Raji (cell line): ENCODE measurements around the gene EYA2.

Experiments used
- POLR2A ChIP-seq: IDR thresholded peaks from 2 replicates; pipeline ENCODE4 v1.6.1; 2011; ENCODE audit warnings: low read depth, low read length, control low read depth; ENCODE audit not compliant: insufficient read depth

The EYA2 gene

GRCh38 chr20:46992640-46993035, 98.0 kb downstream of the EYA2 start:
- TF ChIP-seq POLR2A, result no peak

DNA sequence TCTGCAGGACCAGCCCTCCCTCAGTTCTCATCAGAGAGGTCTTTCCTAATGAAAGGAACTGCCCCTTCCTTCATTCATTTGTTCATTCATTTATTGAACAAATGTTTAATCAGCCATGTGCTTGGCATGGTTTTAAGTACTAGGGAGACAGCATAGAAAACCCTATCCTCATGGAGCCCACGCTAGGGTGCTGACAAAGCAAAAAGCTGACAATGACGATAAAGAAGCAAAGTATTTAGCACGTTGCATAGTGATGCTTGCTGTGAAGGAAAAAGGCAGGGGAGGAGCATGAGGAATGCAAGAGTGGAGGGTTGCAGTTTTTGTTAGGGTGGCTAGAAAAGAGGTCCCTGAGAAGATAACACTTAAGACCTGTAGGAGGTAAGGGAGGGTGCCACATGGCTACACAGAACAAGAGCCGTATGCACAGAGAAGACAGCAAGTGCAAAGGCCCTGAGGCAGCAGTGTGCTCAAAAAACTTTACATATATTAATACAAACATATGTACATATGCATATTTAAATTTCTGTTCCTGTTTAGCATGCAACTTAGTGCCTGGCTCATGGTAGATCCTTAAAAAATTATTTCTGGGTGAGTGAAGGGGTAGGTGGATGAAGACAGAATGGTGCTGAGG, 98.9 kb downstream of the EYA2 start:
- TF ChIP-seq POLR2A, result no peak

GRCh38 chr20:46994341-46994740, 99.7 kb downstream of the EYA2 start:
- no peak for TF ChIP-seq POLR2A

- no peak for TF ChIP-seq POLR2A
Observed at GRCh38 chr20:46995561-46996142, 101.0 kb downstream of the EYA2 start.

DNA sequence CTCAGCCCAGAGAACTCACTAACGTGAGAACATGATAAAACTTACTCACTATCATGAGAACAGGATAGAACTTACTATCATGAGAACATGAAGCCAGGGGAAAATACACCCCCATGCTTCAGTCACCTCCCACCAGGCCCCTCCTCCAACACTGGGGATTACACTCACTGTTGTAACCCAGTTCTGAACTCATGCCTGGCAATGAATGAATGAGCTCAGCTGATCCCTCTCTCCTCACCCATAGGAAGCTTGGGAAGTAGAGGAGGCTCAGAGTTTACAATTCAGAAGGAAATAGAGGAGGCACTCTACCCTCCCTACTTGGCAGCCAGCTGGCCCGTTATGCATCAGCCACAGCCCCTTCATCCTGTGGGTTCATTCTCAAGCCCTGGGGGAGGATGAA, 102.5 kb downstream of the EYA2 start:
- TF ChIP-seq POLR2A, result no peak

GRCh38 chr20:46998477-46999240, 104.0 kb downstream of the EYA2 start:
- no peak for TF ChIP-seq POLR2A

DNA sequence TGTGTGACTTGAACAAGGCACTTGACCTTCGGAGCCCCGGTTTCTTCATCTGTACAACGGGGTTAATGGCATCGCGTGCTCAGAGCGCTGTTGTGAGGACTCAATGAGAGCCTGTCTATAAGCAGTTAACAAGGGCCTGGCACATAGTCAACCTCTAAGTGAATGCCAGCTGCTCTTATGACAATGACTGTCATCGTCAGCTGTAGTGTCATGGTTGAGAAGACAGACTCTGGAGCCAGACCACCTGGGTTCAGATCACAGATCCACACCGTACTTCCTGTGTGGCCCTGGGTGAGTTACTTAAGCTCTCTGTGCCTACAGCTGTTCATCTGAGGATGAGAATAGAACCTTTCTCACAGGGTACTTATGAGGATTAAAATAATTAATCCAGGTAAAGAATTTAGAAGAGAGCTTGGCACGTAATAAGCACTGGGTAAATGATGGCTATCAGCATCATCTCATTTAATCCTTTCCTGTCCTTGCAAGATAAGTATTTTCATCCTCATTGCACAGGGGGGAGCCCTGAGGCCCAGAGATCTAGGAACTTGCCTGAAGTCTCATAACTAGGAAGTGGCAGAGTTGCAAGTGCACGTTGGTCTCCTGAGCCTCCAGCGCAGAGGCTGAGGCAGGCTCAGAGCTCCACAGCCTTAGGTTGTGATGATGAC, 105.3 kb downstream of the EYA2 start:
- no peak for TF ChIP-seq POLR2A

GRCh38 chr20:47003223-47003622, 108.6 kb downstream of the EYA2 start:
- TF ChIP-seq POLR2A, result no peak

GRCh38 chr20:47004179-47004578, 109.5 kb downstream of the EYA2 start:
- TF ChIP-seq POLR2A, result no peak

GRCh38 chr20:47007826-47008655, 113.4 kb downstream of the EYA2 start:
- no peak for TF ChIP-seq POLR2A

- no peak for TF ChIP-seq POLR2A
Observed at GRCh38 chr20:47008842-47009518, 114.3 kb downstream of the EYA2 start.

DNA sequence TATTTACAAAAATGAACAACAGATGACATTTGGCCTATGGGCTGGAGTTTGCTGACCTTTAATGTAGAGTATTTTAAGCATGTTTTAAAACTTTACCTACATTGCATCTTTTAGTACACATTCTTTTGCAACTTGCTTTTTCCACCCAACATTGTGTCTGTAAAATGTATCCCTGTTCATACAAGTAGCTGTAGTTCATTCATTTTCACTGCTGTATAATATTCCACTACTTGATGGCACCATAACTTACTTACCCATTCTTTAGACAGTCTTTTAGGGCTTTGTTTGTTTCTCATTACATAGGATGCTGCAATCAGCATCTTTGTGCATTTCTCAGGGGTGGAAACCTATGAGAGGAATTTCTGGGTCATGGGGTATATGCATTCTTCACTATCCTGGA, 115.1 kb downstream of the EYA2 start:
- TF ChIP-seq POLR2A, result no peak

- no peak for TF ChIP-seq POLR2A
Observed at GRCh38 chr20:47011984-47012383, 117.3 kb downstream of the EYA2 start.

- no peak for TF ChIP-seq POLR2A
Observed at GRCh38 chr20:47013606-47014005, 119.0 kb downstream of the EYA2 start.
